HG03469 (cell line): ENCODE measurements around the gene GPR89B.
"Not testable (repeated sequence)": the region's sequence is repeated elsewhere in the genome, so short reads cannot be mapped to it uniquely, and the experiment has no call there.

Experiments
- ATAC-seq: cut with Tn5 transposase; IDR thresholded peaks from one replicate; pipeline ENCODE4 v1.9.1; 2021; ENCODE audit warnings: mild to moderate bottlenecking, moderate library complexity, moderate number of reproducible peaks; ENCODE audit not compliant: unreplicated experiment

Gene GPR89B

GRCh38 chr1:147935296-147935695, 7.1 kb downstream of the GPR89B start:
- not testable (repeated sequence) for ATAC-seq

- ATAC-seq = not testable (repeated sequence)
Measured at GRCh38 chr1:147940456-147940855, 12.2 kb downstream of the GPR89B start.

- not testable (repeated sequence) for ATAC-seq
Measured at GRCh38 chr1:147942563-147942962, 14.3 kb downstream of the GPR89B start.

- ATAC-seq = not testable (repeated sequence)
Measured at GRCh38 chr1:147949517-147949916, 21.3 kb downstream of the GPR89B start.

- not testable (repeated sequence) for ATAC-seq
Measured at GRCh38 chr1:147958906-147959305, 30.7 kb downstream of the GPR89B start.

GRCh38 chr1:147959680-147960079, 31.5 kb downstream of the GPR89B start:
- ATAC-seq = not testable (repeated sequence)

GRCh38 chr1:147964575-147964974, 36.4 kb downstream of the GPR89B start:
- ATAC-seq = not testable (repeated sequence)

- not testable (repeated sequence) for ATAC-seq
Measured at GRCh38 chr1:147966657-147967056, 38.4 kb downstream of the GPR89B start.

GRCh38 chr1:147978896-147979651, 50.9 kb downstream of the GPR89B start:
- ATAC-seq = not testable (repeated sequence)

- not testable (repeated sequence) for ATAC-seq
Measured at GRCh38 chr1:147985374-147985773, 57.2 kb downstream of the GPR89B start.

- ATAC-seq = not testable (repeated sequence)
Measured at GRCh38 chr1:147987893-147988292, 59.7 kb downstream of the GPR89B start.

GRCh38 chr1:147992916-147993315, 64.7 kb downstream of the GPR89B start:
- not testable (repeated sequence) for ATAC-seq

- ATAC-seq = not testable (repeated sequence)
Measured at GRCh38 chr1:147993400-147993799, 65.2 kb downstream of the GPR89B start.

- not testable (repeated sequence) for ATAC-seq
Measured at GRCh38 chr1:147993825-147994615, 65.8 kb downstream of the GPR89B start.

- not testable (repeated sequence) for ATAC-seq
Measured at GRCh38 chr1:147996088-147996487, 67.9 kb downstream of the GPR89B start.

GRCh38 chr1:148007724-148008123, 79.5 kb downstream of the GPR89B start:
- ATAC-seq = not testable (repeated sequence)

GRCh38 chr1:148010527-148010926, 82.3 kb downstream of the GPR89B start:
- no peak for ATAC-seq

GRCh38 chr1:148013177-148014144, 85.2 kb downstream of the GPR89B start:
- ATAC-seq = not testable (repeated sequence)

- ATAC-seq = not testable (repeated sequence)
Measured at GRCh38 chr1:148014289-148015200, 86.3 kb downstream of the GPR89B start.
